ENCODE data around the gene THRSP. TPM values are rescaled to one million over a fixed set of nuclear protein-coding genes. Genes with fewer than 3 reads are reported as not detected.
A peak's percentile ranks its signal among the peaks of the same experiment; 100 is the strongest.

THRSP gene
- total RNA-seq, 2 donors from 2014 or later = not detected

DNA sequence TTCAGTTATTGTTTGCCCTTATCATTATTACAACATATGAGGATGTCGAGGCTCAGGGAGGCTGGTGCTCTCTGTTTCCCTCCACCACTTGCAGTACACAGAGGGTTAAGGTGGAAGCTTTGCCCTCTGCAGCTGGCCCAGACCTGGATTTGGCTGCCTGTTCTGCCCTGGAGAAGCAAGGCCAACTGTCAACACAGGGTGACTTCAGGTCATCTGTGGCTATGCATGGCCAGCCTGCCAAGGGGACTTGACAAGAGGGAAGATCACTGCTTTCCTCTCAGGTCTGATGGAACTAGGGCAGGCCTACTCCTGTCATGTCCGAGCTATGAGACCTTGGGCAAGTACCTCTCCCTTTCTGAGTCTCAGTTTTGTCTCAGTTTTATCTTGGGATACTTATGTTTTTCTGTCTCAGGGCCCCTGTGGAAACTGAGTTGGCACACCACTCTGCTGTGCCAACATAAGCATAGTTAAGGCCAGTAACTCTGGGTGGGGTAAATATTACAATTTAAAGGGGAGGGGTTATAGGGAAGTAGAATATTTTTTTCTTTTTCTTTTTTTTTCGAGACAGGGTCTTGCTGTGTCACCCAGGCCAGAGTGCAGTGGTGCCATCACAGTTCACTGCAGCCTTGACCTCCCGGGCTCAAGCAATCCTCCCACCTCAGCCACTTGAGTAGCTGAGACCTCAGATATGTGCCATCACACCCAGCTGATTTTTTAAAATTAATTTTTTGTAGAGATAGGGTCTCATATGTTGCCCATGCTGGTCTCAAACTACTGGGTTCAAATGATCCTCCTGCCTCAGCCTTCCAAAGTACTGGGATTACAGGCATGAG lies 2.4 kb upstream of the THRSP start:
- H3K9ac ChIP-seq (ENCODE audit: extremely low read depth, low read length, poor library complexity, severe bottlenecking) = no peak overlapping the region
- H3K27ac Mint-ChIP-seq = peak overlapping the region; percentile 60
- no peak overlapping the region for H3K4me3 Mint-ChIP-seq
- no peaks in the 10 kb centered on the region for H3K4me1 ChIP-seq (ENCODE audit: control insufficient read depth, insufficient read depth, low read length)
- 87 to 93% methylated on average over 3 to 4 of the region's 4 CpGs for WGBS, 2 experiments (ENCODE audit: insufficient coverage in 1 of 2, insufficient read length in 1 of 2)
- H3K9me3 ChIP-seq (ENCODE audit: control insufficient read depth, low read length) = no peaks in the 10 kb centered on the region
- peaks cover under 1% of the 10 kb centered on the region for H3K36me3 Mint-ChIP-seq (ENCODE audit: low read depth)
- no peaks in the 10 kb centered on the region for H3K4me1 Mint-ChIP-seq
- no peak overlapping the region for H3K27ac ChIP-seq (ENCODE audit: low read depth, low read length)
- H3K36me3 ChIP-seq (ENCODE audit: control insufficient read depth, insufficient read depth, low read length) = no peaks in the 10 kb centered on the region
- DNase-seq = no peak
- no peaks in the 10 kb centered on the region for H3K27me3 ChIP-seq (ENCODE audit: control insufficient read depth, insufficient read depth, low read length, poor library complexity, severe bottlenecking)
- H3K9me3 Mint-ChIP-seq = no peaks in the 10 kb centered on the region
- no peak overlapping the region for H3K4me3 ChIP-seq (ENCODE audit: low read length)
- TF ChIP-seq, protein P1, sequence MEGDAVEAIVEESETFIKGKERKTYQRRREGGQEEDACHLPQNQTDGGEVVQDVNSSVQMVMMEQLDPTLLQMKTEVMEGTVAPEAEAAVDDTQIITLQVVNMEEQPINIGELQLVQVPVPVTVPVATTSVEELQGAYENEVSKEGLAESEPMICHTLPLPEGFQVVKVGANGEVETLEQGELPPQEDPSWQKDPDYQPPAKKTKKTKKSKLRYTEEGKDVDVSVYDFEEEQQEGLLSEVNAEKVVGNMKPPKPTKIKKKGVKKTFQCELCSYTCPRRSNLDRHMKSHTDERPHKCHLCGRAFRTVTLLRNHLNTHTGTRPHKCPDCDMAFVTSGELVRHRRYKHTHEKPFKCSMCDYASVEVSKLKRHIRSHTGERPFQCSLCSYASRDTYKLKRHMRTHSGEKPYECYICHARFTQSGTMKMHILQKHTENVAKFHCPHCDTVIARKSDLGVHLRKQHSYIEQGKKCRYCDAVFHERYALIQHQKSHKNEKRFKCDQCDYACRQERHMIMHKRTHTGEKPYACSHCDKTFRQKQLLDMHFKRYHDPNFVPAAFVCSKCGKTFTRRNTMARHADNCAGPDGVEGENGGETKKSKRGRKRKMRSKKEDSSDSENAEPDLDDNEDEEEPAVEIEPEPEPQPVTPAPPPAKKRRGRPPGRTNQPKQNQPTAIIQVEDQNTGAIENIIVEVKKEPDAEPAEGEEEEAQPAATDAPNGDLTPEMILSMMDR (conservative IDR thresholded peaks at IDR 0.05) = no peak
- H3K27me3 Mint-ChIP-seq (ENCODE audit: insufficient read depth) = no peaks in the 10 kb centered on the region

DNA sequence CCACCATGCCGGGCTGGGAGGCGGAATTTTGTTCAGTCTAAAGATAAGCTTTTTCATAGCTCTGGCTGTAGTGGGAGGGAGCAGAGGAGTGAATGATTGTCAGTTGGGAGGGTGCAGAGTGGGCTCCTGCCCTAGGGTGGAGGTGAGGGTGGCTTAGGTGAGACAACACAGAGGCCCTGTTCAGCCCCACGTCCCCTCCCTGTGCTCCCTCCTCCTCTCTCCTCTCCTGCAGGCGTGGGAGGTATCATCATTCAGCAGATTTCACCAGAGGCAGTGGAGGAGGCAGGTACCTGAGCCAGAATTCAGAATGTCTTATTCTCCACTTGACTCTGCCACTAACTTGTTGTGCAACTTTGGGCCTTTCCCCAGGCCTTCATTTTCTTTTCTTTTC lies 1.7 kb upstream of the THRSP start:
- Mint-ChIP-seq H3K27ac (peak overlapping the region; percentile 30), H3K9me3 (no peaks in the 10 kb centered on the region), H3K27me3 (ENCODE audit: insufficient read depth) (no peaks in the 10 kb centered on the region), H3K4me3 (no peak overlapping the region), H3K4me1 (no peaks in the 10 kb centered on the region), H3K36me3 (ENCODE audit: low read depth) (peaks cover 5% of the 10 kb centered on the region)
- no peak overlapping the region for H3K4me3 ChIP-seq (ENCODE audit: low read length)
- H3K27me3 ChIP-seq (ENCODE audit: control insufficient read depth, insufficient read depth, low read length, poor library complexity, severe bottlenecking) = no peaks in the 10 kb centered on the region
- DNase-seq = no peak
- TF ChIP-seq, protein P1 (conservative IDR thresholded peaks at IDR 0.05) = no peak
- WGBS, 2 experiments (ENCODE audit: insufficient coverage in 1 of 2, insufficient read length in 1 of 2) = 95 to 100% methylated on average over 2 to 4 of the region's 4 CpGs
- no peaks in the 10 kb centered on the region for H3K4me1 ChIP-seq (ENCODE audit: control insufficient read depth, insufficient read depth, low read length)
- no peak overlapping the region for H3K9ac ChIP-seq (ENCODE audit: extremely low read depth, low read length, poor library complexity, severe bottlenecking)
- H3K36me3 ChIP-seq (ENCODE audit: control insufficient read depth, insufficient read depth, low read length) = no peaks in the 10 kb centered on the region
- no peaks in the 10 kb centered on the region for H3K9me3 ChIP-seq (ENCODE audit: control insufficient read depth, low read length)
- H3K27ac ChIP-seq (ENCODE audit: low read depth, low read length) = no peak overlapping the region

DNA sequence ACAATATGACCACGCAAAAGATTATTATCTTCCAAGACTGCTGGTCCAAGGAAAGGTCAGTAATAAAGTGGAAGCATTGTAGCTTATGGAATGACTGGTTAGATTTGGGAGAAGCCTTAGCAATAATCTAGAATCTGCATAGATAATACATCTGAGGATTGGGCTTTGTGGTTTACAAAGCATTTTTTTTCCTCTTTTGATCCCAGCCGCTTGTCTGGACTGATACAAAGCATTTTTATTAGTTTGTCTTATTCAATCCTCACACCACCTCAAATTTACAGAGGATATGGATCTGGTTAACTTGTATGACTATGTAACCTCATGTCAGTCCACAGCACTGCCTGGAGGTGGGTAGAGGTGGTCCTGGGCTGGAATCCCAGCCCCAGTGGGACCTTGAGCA lies 990 bp upstream of the THRSP start:
- TF ChIP-seq, protein P1 (conservative IDR thresholded peaks at IDR 0.05) = no peak
- H3K9me3 ChIP-seq (ENCODE audit: control insufficient read depth, low read length) = no peaks in the 10 kb centered on the region
- Mint-ChIP-seq H3K27ac (no peak overlapping the region), H3K36me3 (ENCODE audit: low read depth) (peaks cover 11% of the 10 kb centered on the region), H3K4me1 (no peaks in the 10 kb centered on the region), H3K4me3 (no peak overlapping the region), H3K9me3 (no peaks in the 10 kb centered on the region), H3K27me3 (ENCODE audit: insufficient read depth) (no peaks in the 10 kb centered on the region)
- H3K27ac ChIP-seq (ENCODE audit: low read depth, low read length) = no peak overlapping the region
- H3K4me3 ChIP-seq (ENCODE audit: low read length) = no peak overlapping the region
- H3K36me3 ChIP-seq (ENCODE audit: control insufficient read depth, insufficient read depth, low read length) = peaks cover 6% of the 10 kb centered on the region
- H3K9ac ChIP-seq (ENCODE audit: extremely low read depth, low read length, poor library complexity, severe bottlenecking) = no peak overlapping the region
- no peak for DNase-seq
- H3K27me3 ChIP-seq (ENCODE audit: control insufficient read depth, insufficient read depth, low read length, poor library complexity, severe bottlenecking) = no peaks in the 10 kb centered on the region
- no peaks in the 10 kb centered on the region for H3K4me1 ChIP-seq (ENCODE audit: control insufficient read depth, insufficient read depth, low read length)
- WGBS, 2 experiments (ENCODE audit: insufficient coverage in 1 of 2, insufficient read length in 1 of 2) = 100% methylated on average over 2 of the region's 2 CpGs; no CpG with 5 or more reads in 1 of the 2 experiments

All from endodermal cell (in vitro differentiated cells).